Activated naive CD8-positive, alpha-beta T cell treated with anti-CD3 and anti-CD28 coated beads, Interleukin-2, amount 10 ng/mL, durations not matched to agents 7 days and 5 days (primary cell): ENCODE results near the gene GSC2. TPM values are rescaled to one million over a fixed set of nuclear protein-coding genes. Genes with fewer than 3 reads are reported as not detected.
A peak's percentile ranks its signal among the peaks of the same experiment; 100 is the strongest.

ENCODE experiments used
- ATAC-seq: fragments of 150-1000 bp; cut with Tn5 transposase; one replicate; pipeline ENCODE4 v1.10.0; 2021; ENCODE audit warnings: low read depth, moderate library complexity
- POLR2A ChIA-PET: fragments of 350-600 bp; sonication (Branson Sonifier 250); formaldehyde crosslinking; loops from one replicate; lab custom pipeline; 2021; ENCODE audit warnings: antibody characterized with exemption; lab: Charles Lee
- DNase-seq: peaks from one replicate; pipeline ENCODE4 v3.0.0; 2021
- H3K27ac Mint-ChIP-seq: one replicate; pipeline ENCODE4 v1.8.0; 2022; ENCODE audit warnings: mild to moderate bottlenecking, mixed read lengths
- H3K27me3 Mint-ChIP-seq: one replicate; pipeline ENCODE4 v1.8.0; 2022; ENCODE audit warnings: mild to moderate bottlenecking, moderate library complexity, mixed read lengths
- H3K36me3 Mint-ChIP-seq: one replicate; pipeline ENCODE4 v1.8.0; 2021; ENCODE audit warnings: mild to moderate bottlenecking, mixed read lengths
- H3K4me1 Mint-ChIP-seq: one replicate; pipeline ENCODE4 v1.8.0; 2021; ENCODE audit warnings: mixed read lengths
- H3K4me3 Mint-ChIP-seq: one replicate; pipeline ENCODE4 v1.8.0; 2022; ENCODE audit warnings: mild to moderate bottlenecking, moderate library complexity, mixed read lengths
- H3K9me3 Mint-ChIP-seq: one replicate; pipeline ENCODE4 v1.8.0; 2021; ENCODE audit warnings: mixed read lengths
- total RNA-seq, 2 experiments: library from RNA; stranded (reverse); gene quantifications; one replicate each; pipeline ENCODE4 v1.2.3, GENCODE V29; 2021

GSC2 gene
- total RNA-seq, 2 experiments from 2014 or later, result not detected

GRCh38 chr22:19175026-19175601, 25.0 kb upstream of the GSC2 start:
- no peak overlapping the region for H3K27ac Mint-ChIP-seq
- no peak for DNase-seq
- H3K4me1 Mint-ChIP-seq, result peaks cover 32% of the 10 kb centered on the region
- POLR2A ChIA-PET, result interaction anchor here (1.3 to 2.4 kb wide), 2 partner anchors 8 to 53 kb away, joined by 5 to 7 read pairs; partner anchors contain the start of gene DGCR2
- H3K36me3 Mint-ChIP-seq, result no peaks in the 10 kb centered on the region
- no peak overlapping the region for H3K4me3 Mint-ChIP-seq
- ATAC-seq, result no peak
- H3K9me3 Mint-ChIP-seq, result no peaks in the 10 kb centered on the region
- H3K27me3 Mint-ChIP-seq, result peaks cover 7% of the 10 kb centered on the region

- H3K4me3 Mint-ChIP-seq, result no peak overlapping the region
- H3K4me1 Mint-ChIP-seq, result peaks cover 33% of the 10 kb centered on the region
- H3K9me3 Mint-ChIP-seq, result no peaks in the 10 kb centered on the region
- ATAC-seq (no peak), DNase-seq (no peak)
- H3K27ac Mint-ChIP-seq, result peak overlapping the region; percentile 34
- POLR2A ChIA-PET, result interaction anchor here (1.3 to 2.4 kb wide), 3 partner anchors 9 to 53 kb away, joined by 3 to 7 read pairs (median 5); partner anchors contain the start of gene DGCR2
- peaks cover 12% of the 10 kb centered on the region for H3K27me3 Mint-ChIP-seq
- H3K36me3 Mint-ChIP-seq, result no peaks in the 10 kb centered on the region
These were observed 24.3 kb upstream of the GSC2 start for GRCh38 chr22:19174106-19175025.

GRCh38 chr22:19173047-19174035, 23.2 kb upstream of the GSC2 start:
- Mint-ChIP-seq H3K4me3 (peak overlapping the region; percentile 92), H3K9me3 (no peaks in the 10 kb centered on the region), H3K4me1 (peaks cover 34% of the 10 kb centered on the region), H3K27me3 (peaks cover 21% of the 10 kb centered on the region), H3K27ac (peak overlapping the region; percentile 92), H3K36me3 (no peaks in the 10 kb centered on the region)
- no peak for DNase-seq
- POLR2A ChIA-PET, result interaction anchor here (0.8 to 2.4 kb wide), 3 partner anchors 25 to 306 kb away, joined by 3 to 7 read pairs (median 3); partner anchors contain the start of genes CDC45, DGCR2 and UFD1
- ATAC-seq, result no peak

GRCh38 chr22:19172213-19173046, 22.3 kb upstream of the GSC2 start:
- Mint-ChIP-seq H3K27me3 (peaks cover 30% of the 10 kb centered on the region), H3K4me1 (peaks cover 34% of the 10 kb centered on the region), H3K9me3 (no peaks in the 10 kb centered on the region), H3K27ac (peak overlapping the region; percentile 92), H3K36me3 (no peaks in the 10 kb centered on the region), H3K4me3 (peak overlapping the region; percentile 92)
- POLR2A ChIA-PET, result interaction anchor here (0.8 to 2.4 kb wide), 2 partner anchors 51 to 307 kb away, joined by 3 to 7 read pairs; partner anchors contain the start of genes CDC45, DGCR2 and UFD1
- DNase-seq (no peak), ATAC-seq (no peak)

GRCh38 chr22:19169947-19170318, 19.8 kb upstream of the GSC2 start:
- no peak overlapping the region for H3K27ac Mint-ChIP-seq
- no peaks in the 10 kb centered on the region for H3K36me3 Mint-ChIP-seq

GRCh38 chr22:19169002-19169946, 19.2 kb upstream of the GSC2 start:
- Mint-ChIP-seq H3K4me1 (peaks cover 28% of the 10 kb centered on the region), H3K27ac (no peak overlapping the region), H3K9me3 (no peaks in the 10 kb centered on the region), H3K27me3 (peaks cover 49% of the 10 kb centered on the region), H3K36me3 (no peaks in the 10 kb centered on the region), H3K4me3 (peak overlapping the region; percentile 60)
- DNase-seq (no peak), ATAC-seq (no peak)
- POLR2A ChIA-PET, result interaction anchor here (0.5 to 1.4 kb wide), 3 partner anchors 9 to 25 kb away, joined by 3 to 4 read pairs (median 3); partner anchors contain the start of genes ESS2 and SLC25A1

More at GRCh38 chr22:19169947-19170318, 19.8 kb upstream of the GSC2 start:
- POLR2A ChIA-PET, result interaction anchor here (0.5 to 1.4 kb wide), 3 partner anchors 8 to 25 kb away, joined by 3 to 4 read pairs (median 3); partner anchors contain the start of genes ESS2 and SLC25A1
- H3K4me3 Mint-ChIP-seq, result peak overlapping the region; percentile 92
- no peak for ATAC-seq
- H3K9me3 Mint-ChIP-seq, result no peaks in the 10 kb centered on the region
- DNase-seq, result no peak
- peaks cover 45% of the 10 kb centered on the region for H3K27me3 Mint-ChIP-seq
- peaks cover 28% of the 10 kb centered on the region for H3K4me1 Mint-ChIP-seq

GRCh38 chr22:19168088-19168890, 18.2 kb upstream of the GSC2 start:
- DNase-seq (no peak), ATAC-seq (no peak)
- Mint-ChIP-seq H3K27me3 (peaks cover 49% of the 10 kb centered on the region), H3K36me3 (no peaks in the 10 kb centered on the region), H3K27ac (no peak overlapping the region), H3K9me3 (no peaks in the 10 kb centered on the region), H3K4me1 (peaks cover 25% of the 10 kb centered on the region), H3K4me3 (no peak overlapping the region)
- POLR2A ChIA-PET, result interaction anchor here (1.2 to 1.4 kb wide), 2 partner anchors 10 to 18 kb away, joined by 3 to 4 read pairs; partner anchors contain the start of genes GSC2 and SLC25A1

GRCh38 chr22:19167106-19167869, 17.2 kb upstream of the GSC2 start:
- no peak for DNase-seq
- no peaks in the 10 kb centered on the region for H3K36me3 Mint-ChIP-seq
- no peak overlapping the region for H3K27ac Mint-ChIP-seq
- H3K4me1 Mint-ChIP-seq, result peaks cover 16% of the 10 kb centered on the region
- no peak overlapping the region for H3K4me3 Mint-ChIP-seq
- H3K27me3 Mint-ChIP-seq, result peaks cover 52% of the 10 kb centered on the region
- POLR2A ChIA-PET, result interaction anchor here (1.2 kb wide), 1 partner anchor 17 kb away, joined by 3 read pairs; the partner anchor contains the start of gene GSC2
- ATAC-seq, result no peak
- no peaks in the 10 kb centered on the region for H3K9me3 Mint-ChIP-seq

GRCh38 chr22:19166421-19166820, 16.3 kb upstream of the GSC2 start:
- POLR2A ChIA-PET, result no interaction called here
- H3K36me3 Mint-ChIP-seq, result no peaks in the 10 kb centered on the region
- H3K4me3 Mint-ChIP-seq, result no peak overlapping the region
- H3K27ac Mint-ChIP-seq, result no peak overlapping the region
- no peak for ATAC-seq
- no peak for DNase-seq
- peaks cover 53% of the 10 kb centered on the region for H3K27me3 Mint-ChIP-seq
- H3K4me1 Mint-ChIP-seq, result peaks cover 13% of the 10 kb centered on the region
- H3K9me3 Mint-ChIP-seq, result no peaks in the 10 kb centered on the region

GRCh38 chr22:19164425-19164824, 14.3 kb upstream of the GSC2 start:
- Mint-ChIP-seq H3K36me3 (no peaks in the 10 kb centered on the region), H3K27ac (no peak overlapping the region), H3K4me1 (peaks cover 4% of the 10 kb centered on the region), H3K4me3 (no peak overlapping the region), H3K27me3 (peaks cover 43% of the 10 kb centered on the region), H3K9me3 (no peaks in the 10 kb centered on the region)
- POLR2A ChIA-PET, result no interaction called here
- no peak for ATAC-seq
- DNase-seq, result no peak
